ENCODE data around the gene MOB3A.

Gene MOB3A

DNA sequence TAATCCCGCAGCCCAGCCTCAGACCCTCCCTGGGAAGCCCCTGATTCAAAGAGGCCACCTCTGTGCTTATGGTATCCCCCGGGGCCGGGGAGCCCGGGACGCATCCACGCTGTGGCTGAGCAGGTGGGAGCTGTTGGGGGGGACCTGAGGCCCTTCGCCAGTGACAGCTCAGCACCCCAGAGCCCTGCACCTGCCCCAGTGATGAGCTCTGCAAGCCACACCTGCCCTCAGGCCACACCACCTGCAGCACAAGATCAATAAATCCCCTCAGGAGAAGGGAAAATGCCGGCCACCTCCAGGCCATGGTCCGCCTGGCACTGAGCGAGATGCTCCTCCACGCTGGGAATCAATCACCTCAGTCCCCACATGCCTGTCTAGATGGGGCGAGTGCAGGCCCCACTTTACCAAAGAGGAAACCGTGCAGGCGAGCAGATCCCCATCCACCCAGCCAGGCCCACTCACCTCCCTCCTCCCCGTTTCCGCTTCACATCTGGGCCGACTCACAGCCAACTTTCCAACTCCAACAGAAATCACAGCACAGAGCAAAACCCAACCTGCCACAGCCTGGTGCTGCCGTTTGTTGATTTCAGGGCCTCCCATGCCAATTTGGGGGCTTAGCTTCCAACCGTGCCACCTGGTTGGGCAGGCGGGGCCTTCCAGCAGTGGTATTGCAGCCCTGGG lies 12.8 kb downstream of the MOB3A start:
- TF ChIP-seq, protein P1, sequence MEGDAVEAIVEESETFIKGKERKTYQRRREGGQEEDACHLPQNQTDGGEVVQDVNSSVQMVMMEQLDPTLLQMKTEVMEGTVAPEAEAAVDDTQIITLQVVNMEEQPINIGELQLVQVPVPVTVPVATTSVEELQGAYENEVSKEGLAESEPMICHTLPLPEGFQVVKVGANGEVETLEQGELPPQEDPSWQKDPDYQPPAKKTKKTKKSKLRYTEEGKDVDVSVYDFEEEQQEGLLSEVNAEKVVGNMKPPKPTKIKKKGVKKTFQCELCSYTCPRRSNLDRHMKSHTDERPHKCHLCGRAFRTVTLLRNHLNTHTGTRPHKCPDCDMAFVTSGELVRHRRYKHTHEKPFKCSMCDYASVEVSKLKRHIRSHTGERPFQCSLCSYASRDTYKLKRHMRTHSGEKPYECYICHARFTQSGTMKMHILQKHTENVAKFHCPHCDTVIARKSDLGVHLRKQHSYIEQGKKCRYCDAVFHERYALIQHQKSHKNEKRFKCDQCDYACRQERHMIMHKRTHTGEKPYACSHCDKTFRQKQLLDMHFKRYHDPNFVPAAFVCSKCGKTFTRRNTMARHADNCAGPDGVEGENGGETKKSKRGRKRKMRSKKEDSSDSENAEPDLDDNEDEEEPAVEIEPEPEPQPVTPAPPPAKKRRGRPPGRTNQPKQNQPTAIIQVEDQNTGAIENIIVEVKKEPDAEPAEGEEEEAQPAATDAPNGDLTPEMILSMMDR (IDR thresholded peaks at IDR 0.05): no peak

DNA sequence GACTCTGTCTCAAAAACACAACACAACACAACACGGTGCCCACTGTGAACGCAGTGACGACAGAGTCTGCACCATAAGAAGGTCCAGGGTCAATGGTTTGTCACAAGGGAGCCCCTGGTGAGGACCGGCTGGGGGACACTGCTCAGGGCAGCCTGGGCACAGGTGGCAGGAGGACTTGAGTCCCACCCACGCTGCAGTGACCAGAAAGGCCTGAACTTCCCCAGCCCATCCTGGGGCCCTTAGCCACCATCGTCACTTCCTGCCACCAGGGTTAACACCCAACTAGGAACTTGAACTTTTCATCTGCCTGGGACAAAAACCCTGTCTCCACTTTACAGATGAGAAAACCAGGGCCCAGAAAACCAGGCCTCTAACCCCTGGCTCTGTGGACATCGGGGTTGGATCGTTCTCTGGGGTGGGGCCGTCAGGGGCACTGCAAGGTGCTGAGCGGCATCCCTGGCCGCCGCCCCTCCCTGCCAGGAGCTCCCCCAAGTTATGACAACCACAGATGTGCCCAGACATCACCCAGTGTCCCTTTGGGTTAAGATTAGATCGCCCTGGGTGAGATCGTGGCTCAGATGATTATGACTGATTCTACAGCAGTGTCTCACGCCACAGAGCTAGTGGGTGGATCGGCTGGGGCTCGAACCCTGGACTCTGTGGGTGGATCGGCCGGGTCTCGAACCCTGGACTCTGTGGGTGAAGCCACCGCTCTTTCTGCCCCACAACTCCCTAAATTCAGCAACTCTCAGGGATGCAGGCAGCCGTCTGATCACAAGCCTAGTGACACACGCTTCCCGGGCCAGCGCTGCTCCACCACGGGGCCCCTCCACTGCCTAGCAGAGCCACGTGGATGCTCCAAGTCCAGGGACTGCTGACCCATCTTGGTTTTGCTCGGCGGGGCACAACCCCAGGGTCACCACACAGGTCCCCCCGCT lies 14.0 kb downstream of the MOB3A start:
- TF ChIP-seq, protein P1 (IDR thresholded peaks at IDR 0.05): no peak

DNA sequence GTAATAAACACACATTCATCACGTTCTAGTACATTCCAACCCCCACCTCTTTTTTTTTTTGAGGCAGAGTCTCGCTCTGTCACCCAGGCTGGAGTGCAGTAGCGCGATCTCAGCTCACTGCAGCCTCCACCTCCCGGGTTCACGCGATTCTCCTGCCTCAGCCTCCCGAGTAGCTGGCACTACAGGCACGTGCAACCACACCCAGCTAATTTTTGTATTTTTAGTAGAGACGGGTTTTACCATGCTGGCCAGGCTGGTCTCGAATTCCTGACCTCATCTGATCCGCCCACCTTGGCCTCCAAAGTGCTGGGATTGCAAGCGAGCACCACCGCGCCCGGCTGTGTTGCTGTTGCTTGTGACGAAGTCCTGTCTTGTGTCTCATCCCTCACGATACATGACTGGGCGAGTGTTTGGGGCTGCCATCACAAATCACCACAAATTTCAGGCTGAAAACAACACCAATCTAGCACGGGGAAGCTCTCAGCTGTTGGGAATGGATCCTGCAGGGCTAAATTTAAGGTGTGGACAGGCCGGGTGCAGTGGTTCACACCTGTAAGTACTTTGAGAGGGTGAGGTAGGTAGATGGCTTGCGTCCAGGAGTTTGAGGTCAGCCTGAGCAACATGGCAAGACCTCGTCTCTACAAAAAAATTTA lies 15.7 kb downstream of the MOB3A start:
- TF ChIP-seq, protein P1 (IDR thresholded peaks at IDR 0.05): no peak

DNA sequence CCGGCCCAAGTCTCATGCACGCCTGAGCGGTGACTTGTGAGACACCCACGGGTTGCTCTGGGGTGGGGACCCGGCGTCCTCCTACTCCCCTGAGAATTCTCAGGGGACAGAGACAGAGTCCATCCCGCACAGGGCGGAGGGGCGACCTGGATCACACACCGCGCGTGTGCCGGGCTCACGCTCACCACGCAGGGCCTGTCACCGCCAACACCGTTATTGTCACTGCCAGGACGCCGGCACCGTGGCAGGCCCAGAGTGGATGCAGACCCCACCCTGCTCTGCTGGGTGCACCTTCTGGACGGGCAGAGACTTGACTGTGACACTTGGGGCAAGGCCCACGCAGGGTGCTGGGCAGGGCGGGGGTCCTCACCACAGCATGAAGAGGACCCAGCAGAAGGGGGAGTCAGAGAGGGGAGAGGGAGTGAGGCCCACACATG lies 16.2 kb downstream of the MOB3A start:
- TF ChIP-seq, protein P1 (IDR thresholded peaks at IDR 0.05): no peak

DNA sequence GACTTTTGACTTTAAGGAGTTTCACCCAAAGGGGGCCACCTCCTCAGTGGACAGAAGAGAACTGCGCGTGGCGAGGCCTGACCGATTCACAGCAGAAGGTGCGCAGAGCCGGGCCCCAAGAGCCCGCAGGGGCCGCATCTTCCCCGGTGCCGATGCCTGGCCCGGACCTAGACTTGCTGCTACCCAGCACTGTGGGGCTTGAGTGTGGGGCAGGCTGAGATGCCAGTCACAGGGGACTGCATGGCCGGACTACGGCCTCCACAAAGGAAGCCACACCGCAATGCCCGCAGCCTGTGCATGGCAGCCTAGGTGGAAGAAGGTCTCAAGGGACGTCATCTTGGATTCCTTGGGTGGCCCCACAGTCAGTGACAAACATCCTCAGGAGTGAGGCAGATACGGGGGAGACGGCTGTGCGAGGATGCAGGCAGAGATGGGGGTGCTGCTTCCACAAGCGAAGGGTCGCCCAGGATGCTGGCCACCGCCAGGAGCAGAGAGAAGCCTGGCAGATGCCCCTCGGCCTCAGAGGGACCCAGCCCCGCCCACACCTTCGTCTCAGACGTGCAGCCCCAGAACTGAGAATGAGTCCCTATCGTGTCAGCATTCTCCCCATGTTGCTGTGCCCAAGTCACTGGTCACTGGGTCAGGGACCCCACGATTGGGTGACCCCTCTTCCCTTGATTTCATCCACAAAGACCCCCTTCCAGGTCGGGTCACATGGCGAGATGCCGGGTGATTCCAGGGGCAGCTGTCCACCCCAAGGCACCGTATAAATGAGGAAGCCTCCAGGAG lies 16.9 kb downstream of the MOB3A start:
- TF ChIP-seq, protein P1 (IDR thresholded peaks at IDR 0.05): no peak

DNA sequence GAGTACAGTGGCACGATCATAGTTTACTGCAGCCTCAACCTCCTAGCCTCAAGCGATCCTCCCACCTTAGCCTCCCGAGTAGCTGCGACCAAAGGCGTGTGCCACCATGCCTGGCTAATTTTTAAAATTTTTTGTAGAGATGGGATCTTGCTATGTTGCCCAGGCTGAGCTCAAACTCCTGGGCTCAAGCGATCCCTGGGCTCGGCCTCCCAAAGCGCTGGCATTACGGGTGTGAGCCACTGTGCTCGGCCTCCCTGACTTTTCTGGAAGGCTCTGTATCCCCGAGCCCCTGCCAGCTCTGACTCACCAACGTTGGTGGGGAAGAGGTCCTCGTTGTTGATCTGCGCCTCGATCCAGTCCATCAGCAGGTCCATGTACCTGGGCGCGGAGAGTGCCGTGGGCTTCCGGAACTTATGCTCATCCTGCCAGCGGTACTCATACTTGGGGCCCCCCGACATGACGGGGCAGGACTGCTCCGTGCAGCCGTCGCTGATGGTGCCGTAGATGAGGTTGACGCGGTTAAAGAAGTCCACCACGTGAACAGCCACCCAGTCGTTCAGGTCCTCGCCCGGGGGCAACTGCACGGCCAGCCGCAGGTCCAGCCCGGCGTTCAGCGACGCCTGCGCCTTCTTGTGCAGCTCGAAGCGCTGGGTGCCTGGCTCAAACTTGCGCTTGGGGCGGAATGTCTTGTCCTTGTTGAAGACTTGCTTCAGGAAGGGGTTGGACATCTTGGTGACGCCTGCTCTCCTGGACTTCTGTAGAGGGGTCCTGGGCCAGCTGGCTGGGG lies 18.1 kb downstream of the MOB3A start:
- TF ChIP-seq, protein P1 (IDR thresholded peaks at IDR 0.05): no peak

All from LNCAP (cell line).